T47D (cell line): ENCODE measurements around the gene FMNL2.

Experiments used
- DNase-seq, 2 experiments: peaks; one replicate each; pipeline versions ENCODE4 v3.0.0 to v3.0.0-alpha.2; 2011 to 2012; ENCODE audit warnings: low read depth in 1 of 2, low spot score in 1 of 2
- JUND ChIP-seq: IDR thresholded peaks from 2 replicates; pipeline ENCODE4 v1.6.1; 2012; ENCODE audit warnings: low read depth
- in situ Hi-C: cut with HindIII; loops from 2 replicates; pipeline ENCODE4 v1.10.0; 2016; ENCODE audit warnings: low sequenced_read_pairs, low pct_unique_long_range_greater_than_20kb

The FMNL2 gene

GRCh38 chr2:152418688-152419087 is 83.7 kb downstream of the FMNL2 start:
- no peak for DNase-seq

GRCh38 chr2:152419944-152420343 is 85.0 kb downstream of the FMNL2 start:
- DNase-seq = no peak
- in situ Hi-C loops = no loop called here
- no peak for TF ChIP-seq JUND

More at GRCh38 chr2:152418688-152419087, 83.7 kb downstream of the FMNL2 start:
- TF ChIP-seq JUND = no peak
- in situ Hi-C loops = no loop called here

DNA sequence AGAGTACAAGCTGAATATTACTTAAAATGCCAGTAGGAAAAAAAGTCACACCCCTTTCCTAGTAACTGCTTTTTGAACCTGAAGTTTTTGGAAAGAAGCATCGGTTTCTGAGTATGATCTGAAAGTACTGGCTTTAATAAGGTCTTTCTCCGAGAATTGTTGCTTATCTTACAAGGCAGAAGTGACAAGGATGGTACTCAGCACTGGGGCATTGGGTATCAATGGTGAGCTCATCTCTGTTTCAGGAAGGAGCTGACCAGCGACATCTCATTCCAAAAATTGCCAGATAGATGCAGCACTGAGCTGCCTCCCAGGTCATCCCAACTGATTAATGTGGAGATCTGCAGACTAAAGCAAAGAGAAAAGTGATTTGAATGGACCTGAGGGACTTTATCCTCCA is 85.4 kb downstream of the FMNL2 start:
- DNase-seq = no peak
- no peak for TF ChIP-seq JUND
- in situ Hi-C loops = no loop called here

GRCh38 chr2:152420936-152421335 is 86.0 kb downstream of the FMNL2 start:
- DNase-seq = no peak
- in situ Hi-C loops = no loop called here
- no peak for TF ChIP-seq JUND

GRCh38 chr2:152421521-152422370 is 86.8 kb downstream of the FMNL2 start:
- in situ Hi-C loops = no loop called here
- no peak for TF ChIP-seq JUND
- DNase-seq = no peak

GRCh38 chr2:152423684-152424083 is 88.7 kb downstream of the FMNL2 start:
- no peak for DNase-seq
- no peak for TF ChIP-seq JUND
- in situ Hi-C loops = no loop called here

GRCh38 chr2:152425765-152426727 is 91.1 kb downstream of the FMNL2 start:
- TF ChIP-seq JUND = no peak
- DNase-seq = no peak
- in situ Hi-C loops = no loop called here

DNA sequence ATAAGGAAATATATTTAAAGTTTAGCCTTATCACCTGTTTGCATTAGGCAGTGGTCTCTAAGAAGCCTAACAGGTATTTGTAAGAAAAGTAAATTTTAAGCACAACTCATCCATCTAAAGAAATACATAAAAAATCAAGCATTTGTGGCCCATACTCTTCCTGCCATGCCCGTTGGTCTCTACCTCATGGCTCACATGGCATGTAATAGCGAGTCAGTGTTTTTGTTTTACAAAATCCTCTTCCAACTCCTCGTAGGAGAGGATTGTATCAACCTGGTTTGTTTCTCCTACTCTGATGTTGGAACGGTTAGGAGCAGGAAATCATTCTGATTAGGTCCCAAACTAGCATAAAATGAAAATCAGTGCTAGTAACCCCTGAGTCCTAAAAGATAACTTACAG is 91.8 kb downstream of the FMNL2 start:
- no peak for DNase-seq
- no peak for TF ChIP-seq JUND
- in situ Hi-C loops = no loop called here

DNA sequence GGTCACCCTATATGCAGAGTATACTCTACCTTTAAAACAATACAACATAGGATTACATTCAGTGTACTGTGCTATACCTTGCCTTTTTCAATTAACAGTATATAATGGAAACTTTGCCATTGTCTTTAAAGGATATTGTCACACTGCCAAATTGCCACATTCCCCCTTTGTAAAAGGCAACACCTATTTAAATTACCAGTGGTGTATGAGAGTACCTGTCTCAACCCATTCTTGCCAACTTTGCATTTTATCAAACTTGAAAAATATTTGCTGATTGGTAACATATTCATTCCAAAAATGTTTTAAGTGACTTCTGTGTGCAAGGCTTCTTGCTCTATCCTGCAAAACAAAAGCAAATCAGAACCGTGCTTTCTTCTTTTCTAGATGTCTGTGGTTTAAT is 92.9 kb downstream of the FMNL2 start:
- DNase-seq = no peak
- TF ChIP-seq JUND = no peak
- in situ Hi-C loops = no loop called here

- in situ Hi-C loops = no loop called here
- DNase-seq = no peak
- TF ChIP-seq JUND = no peak
These were observed 94.0 kb downstream of the FMNL2 start for GRCh38 chr2:152428800-152429582.

DNA sequence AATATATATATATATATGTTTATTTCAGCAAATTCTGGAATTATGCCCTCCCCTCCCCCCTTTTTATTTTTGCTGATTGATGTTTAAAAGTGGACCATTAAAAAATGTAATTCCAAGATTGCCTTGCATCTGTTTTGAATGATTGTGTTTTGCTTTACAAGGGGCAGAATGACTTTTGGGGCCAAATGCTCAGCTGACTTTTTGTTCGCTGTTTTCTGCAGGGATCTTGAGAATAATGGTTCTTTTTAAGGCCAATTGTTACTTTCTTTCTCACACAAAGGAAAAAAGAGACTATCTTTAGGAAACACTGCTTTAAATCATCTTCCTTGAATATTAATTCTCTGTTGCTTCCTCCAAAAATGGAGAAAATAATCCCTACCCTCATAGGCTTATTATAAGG is 95.9 kb downstream of the FMNL2 start:
- DNase-seq = no peak
- in situ Hi-C loops = no loop called here
- no peak for TF ChIP-seq JUND

DNA sequence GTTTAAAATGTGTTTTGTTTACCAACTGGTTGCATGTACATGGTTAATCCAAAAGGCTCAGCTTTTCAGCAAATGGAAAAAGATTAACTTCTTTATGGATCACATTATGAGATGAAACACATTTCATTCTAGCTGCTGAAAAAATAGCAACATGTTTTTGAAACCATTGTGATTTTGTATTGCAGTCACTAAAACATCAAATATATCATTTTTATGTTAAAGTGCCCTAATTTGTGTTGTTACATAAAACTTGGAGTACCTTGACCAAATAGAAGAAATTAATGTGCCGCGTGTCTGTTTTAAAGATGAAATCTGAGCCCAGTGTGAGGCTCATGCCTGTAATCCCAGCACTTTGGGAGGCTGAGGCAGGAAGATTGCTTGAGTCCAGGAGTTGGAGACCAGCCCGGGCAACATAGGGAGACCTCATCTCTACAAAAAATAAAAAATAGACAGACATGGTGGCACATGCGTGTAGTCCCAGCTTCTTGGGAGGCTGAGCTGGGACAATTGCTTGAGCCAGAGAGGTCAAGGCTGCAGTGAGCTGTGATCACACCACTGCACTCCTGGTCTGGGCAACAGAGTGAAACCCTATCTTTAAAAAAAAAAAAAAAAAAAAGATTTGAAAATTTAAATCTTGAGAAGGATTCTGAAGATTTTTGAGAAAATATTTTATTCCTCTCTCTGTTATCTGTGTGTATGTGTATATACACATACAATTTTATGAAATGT is 96.6 kb downstream of the FMNL2 start:
- no peak for DNase-seq
- TF ChIP-seq JUND = no peak
- in situ Hi-C loops = no loop called here
